MM.1S (cell line): Measurements from ENCODE around the gene ABCC1.
"Not testable (repeated sequence)": the region's sequence is repeated elsewhere in the genome, so short reads cannot be mapped to it uniquely, and the experiment has no call there.

Experiments
- DNase-seq: peaks from one replicate; pipeline ENCODE4 v3.0.0-alpha.2; 2015
- H2AFZ ChIP-seq: fragments of 300-600 bp; sonication (generic); 2 replicates; pipeline ENCODE4 v1.6.0; 2016; ENCODE audit warnings: antibody characterized with exemption, low read length
- H3F3A ChIP-seq: fragments of 300-600 bp; sonication (generic); 2 replicates; pipeline ENCODE4 v1.6.1; 2016; ENCODE audit warnings: mild to moderate bottlenecking, antibody characterized with exemption, low read length, moderate library complexity, mixed read lengths; ENCODE audit not compliant: insufficient read depth
- H3K27ac ChIP-seq: fragments of 300-600 bp; sonication (generic); 2 replicates; pipeline ENCODE4 v1.5.1; 2016; ENCODE audit warnings: mild to moderate bottlenecking, low read length
- H3K27me3 ChIP-seq: fragments of 300-600 bp; sonication (generic); replicated peaks from 2 replicates; pipeline ENCODE4 v1.6.0; 2016; ENCODE audit warnings: low read length; ENCODE audit not compliant: insufficient read depth
- H3K36me3 ChIP-seq: fragments of 300-600 bp; sonication (generic); replicated peaks from 2 replicates; pipeline ENCODE4 v1.6.1; 2016; ENCODE audit warnings: mild to moderate bottlenecking, low read length, mixed read lengths; ENCODE audit not compliant: insufficient read depth
- H3K4me1 ChIP-seq: fragments of 300-600 bp; sonication (generic); 2 replicates; pipeline ENCODE4 v1.6.1; 2016; ENCODE audit warnings: low read length, mixed read lengths
- H3K4me2 ChIP-seq: fragments of 300-600 bp; sonication (generic); 2 replicates; pipeline ENCODE4 v1.6.0; 2016; ENCODE audit warnings: low read depth, low read length
- H3K4me3 ChIP-seq: fragments of 300-600 bp; sonication (generic); 2 replicates; pipeline ENCODE4 v1.5.1; 2016; ENCODE audit warnings: low read length, mixed read lengths
- H3K79me2 ChIP-seq: fragments of 300-600 bp; sonication (generic); 2 replicates; pipeline ENCODE4 v1.6.1; 2016; ENCODE audit warnings: mixed run types, low read length, mixed read lengths
- H3K9ac ChIP-seq: fragments of 300-600 bp; sonication (generic); 2 replicates; pipeline ENCODE4 v1.6.1; 2016; ENCODE audit warnings: low read length, mixed read lengths
- H3K9me2 ChIP-seq: fragments of 300-600 bp; sonication (generic); replicated peaks from 2 replicates; pipeline ENCODE4 v1.6.1; 2016; ENCODE audit warnings: mild to moderate bottlenecking, low read length, mixed read lengths; ENCODE audit not compliant: insufficient read depth
- H3K9me3 ChIP-seq: fragments of 300-600 bp; sonication (generic); replicated peaks from 2 replicates; pipeline ENCODE4 v1.6.1; 2016; ENCODE audit warnings: mild to moderate bottlenecking, low read length, mixed read lengths; ENCODE audit not compliant: insufficient read depth
- H4K20me1 ChIP-seq: fragments of 300-600 bp; sonication (generic); 2 replicates; pipeline ENCODE4 v1.6.1; 2016; ENCODE audit warnings: mild to moderate bottlenecking, low read length, moderate library complexity, mixed read lengths; ENCODE audit not compliant: insufficient read depth
- EZH2 ChIP-seq: fragments of 300-600 bp; sonication (generic); optimal IDR thresholded peaks from 2 replicates; pipeline ENCODE3; 2017; ENCODE audit warnings: low read depth, mild to moderate bottlenecking, antibody characterized with exemption, low read length, mixed read lengths
- EZH2phosphoT487 ChIP-seq: fragments of 300-600 bp; sonication (generic); IDR thresholded peaks from 2 replicates; pipeline ENCODE4 v1.6.1; 2018; ENCODE audit warnings: antibody characterized with exemption, low read length
- TF ChIP-seq, protein P1 (sequence below): fragments of 300-600 bp; sonication (generic); IDR thresholded peaks from 2 replicates; pipeline ENCODE4 v1.5.1; 2016; ENCODE audit warnings: antibody characterized with exemption, low read length, mixed read lengths

ABCC1 gene

GRCh38 chr16:15934991-15935390 lies 14.4 kb upstream of the ABCC1 start:
- Histone ChIP-seq H3K9ac (no peak overlapping the region), H2AFZ (no peak overlapping the region), H3K79me2 (no peaks in the 10 kb centered on the region), H3F3A (no peaks in the 10 kb centered on the region), H3K4me2 (no peak overlapping the region), H4K20me1 (no peaks in the 10 kb centered on the region), H3K27ac (no peak overlapping the region), H3K36me3 (no peaks in the 10 kb centered on the region), H3K9me3 (no peaks in the 10 kb centered on the region), H3K9me2 (no peaks in the 10 kb centered on the region), H3K4me1 (no peaks in the 10 kb centered on the region), H3K27me3 (no peaks in the 10 kb centered on the region), H3K4me3 (no peak overlapping the region)
- no peak for TF ChIP-seq EZH2
- TF ChIP-seq, protein P1, sequence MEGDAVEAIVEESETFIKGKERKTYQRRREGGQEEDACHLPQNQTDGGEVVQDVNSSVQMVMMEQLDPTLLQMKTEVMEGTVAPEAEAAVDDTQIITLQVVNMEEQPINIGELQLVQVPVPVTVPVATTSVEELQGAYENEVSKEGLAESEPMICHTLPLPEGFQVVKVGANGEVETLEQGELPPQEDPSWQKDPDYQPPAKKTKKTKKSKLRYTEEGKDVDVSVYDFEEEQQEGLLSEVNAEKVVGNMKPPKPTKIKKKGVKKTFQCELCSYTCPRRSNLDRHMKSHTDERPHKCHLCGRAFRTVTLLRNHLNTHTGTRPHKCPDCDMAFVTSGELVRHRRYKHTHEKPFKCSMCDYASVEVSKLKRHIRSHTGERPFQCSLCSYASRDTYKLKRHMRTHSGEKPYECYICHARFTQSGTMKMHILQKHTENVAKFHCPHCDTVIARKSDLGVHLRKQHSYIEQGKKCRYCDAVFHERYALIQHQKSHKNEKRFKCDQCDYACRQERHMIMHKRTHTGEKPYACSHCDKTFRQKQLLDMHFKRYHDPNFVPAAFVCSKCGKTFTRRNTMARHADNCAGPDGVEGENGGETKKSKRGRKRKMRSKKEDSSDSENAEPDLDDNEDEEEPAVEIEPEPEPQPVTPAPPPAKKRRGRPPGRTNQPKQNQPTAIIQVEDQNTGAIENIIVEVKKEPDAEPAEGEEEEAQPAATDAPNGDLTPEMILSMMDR, result no peak
- TF ChIP-seq EZH2phosphoT487, result no peak
- DNase-seq, result no peak

DNA sequence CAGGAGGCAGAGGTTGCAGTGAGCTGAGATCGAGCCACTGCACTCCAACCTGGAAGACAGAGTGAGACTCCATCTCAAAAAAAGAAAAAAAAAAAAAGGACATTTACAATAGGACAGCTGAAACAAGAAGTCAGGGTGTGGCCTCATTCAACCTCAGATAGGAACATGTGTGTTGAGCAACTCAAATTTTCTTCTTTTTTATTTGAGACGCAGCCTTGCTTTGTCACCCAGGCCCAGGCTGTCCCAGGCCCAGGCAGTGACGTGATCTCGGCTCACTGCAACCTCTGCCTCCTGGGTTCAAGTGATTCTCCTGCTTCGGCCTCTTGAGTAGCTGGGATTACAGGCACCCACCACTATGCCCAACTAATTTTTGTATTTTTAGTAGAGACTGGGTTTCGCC lies 12.6 kb upstream of the ABCC1 start:
- H2AFZ ChIP-seq, H3K9ac ChIP-seq, H4K20me1 ChIP-seq, H3K4me3 ChIP-seq, H3K36me3 ChIP-seq, H3K9me3 ChIP-seq, DNase-seq, H3K4me1 ChIP-seq, H3K9me2 ChIP-seq, H3F3A ChIP-seq, H3K27me3 ChIP-seq, H3K4me2 ChIP-seq, H3K27ac ChIP-seq, H3K79me2 ChIP-seq: not testable (repeated sequence)

DNA sequence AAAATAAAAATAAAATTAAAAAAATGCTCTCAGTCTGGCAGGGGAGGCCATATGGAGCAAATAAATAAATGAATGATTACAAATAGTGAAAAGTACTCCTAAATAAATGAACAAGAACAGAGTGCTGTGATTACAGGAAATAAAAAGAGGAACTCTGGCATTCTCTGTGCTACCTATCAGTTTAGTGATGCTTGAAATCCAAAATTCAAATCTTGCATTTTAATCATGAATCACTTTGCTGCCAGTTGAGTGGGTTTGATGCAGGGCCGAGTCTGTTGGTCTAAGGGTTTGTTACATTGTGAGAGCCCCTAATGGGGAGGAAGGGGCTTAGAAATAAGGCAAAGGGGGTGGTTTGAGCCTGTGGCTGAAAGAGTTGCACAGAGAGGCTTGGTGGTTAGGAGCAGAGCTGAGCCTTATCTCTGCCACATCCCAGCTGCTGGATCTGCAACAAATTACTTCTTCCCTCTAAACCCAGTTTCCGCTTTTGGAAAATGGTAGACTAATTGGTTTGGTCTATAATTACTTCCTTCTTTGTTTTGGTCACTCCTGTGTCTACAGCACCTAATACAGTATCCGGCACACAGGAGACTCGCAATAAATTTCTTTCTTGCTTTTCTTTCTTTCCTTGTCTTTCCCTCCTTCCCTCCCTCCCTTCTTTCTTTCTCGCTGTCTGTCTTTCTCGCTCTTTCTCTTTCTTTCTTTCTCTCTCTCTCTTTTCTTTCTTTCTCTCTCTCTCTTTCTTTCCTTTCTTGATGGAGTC lies 6.3 kb upstream of the ABCC1 start:
- H3K9me3 ChIP-seq, result no peaks in the 10 kb centered on the region
- H3K79me2 ChIP-seq, result no peaks in the 10 kb centered on the region
- no peak overlapping the region for H3K27ac ChIP-seq
- no peaks in the 10 kb centered on the region for H3K27me3 ChIP-seq
- H3K4me2 ChIP-seq, result no peak overlapping the region
- H3F3A ChIP-seq, result no peaks in the 10 kb centered on the region
- no peak overlapping the region for H3K9ac ChIP-seq
- no peaks in the 10 kb centered on the region for H3K4me1 ChIP-seq
- no peak overlapping the region for H3K4me3 ChIP-seq
- H3K9me2 ChIP-seq, result no peaks in the 10 kb centered on the region
- DNase-seq, result no peak
- H2AFZ ChIP-seq, result no peak overlapping the region
- TF ChIP-seq EZH2phosphoT487, result no peak
- TF ChIP-seq EZH2, result no peak
- TF ChIP-seq, protein P1, result no peak
- H4K20me1 ChIP-seq, result no peaks in the 10 kb centered on the region
- H3K36me3 ChIP-seq, result no peaks in the 10 kb centered on the region

DNA sequence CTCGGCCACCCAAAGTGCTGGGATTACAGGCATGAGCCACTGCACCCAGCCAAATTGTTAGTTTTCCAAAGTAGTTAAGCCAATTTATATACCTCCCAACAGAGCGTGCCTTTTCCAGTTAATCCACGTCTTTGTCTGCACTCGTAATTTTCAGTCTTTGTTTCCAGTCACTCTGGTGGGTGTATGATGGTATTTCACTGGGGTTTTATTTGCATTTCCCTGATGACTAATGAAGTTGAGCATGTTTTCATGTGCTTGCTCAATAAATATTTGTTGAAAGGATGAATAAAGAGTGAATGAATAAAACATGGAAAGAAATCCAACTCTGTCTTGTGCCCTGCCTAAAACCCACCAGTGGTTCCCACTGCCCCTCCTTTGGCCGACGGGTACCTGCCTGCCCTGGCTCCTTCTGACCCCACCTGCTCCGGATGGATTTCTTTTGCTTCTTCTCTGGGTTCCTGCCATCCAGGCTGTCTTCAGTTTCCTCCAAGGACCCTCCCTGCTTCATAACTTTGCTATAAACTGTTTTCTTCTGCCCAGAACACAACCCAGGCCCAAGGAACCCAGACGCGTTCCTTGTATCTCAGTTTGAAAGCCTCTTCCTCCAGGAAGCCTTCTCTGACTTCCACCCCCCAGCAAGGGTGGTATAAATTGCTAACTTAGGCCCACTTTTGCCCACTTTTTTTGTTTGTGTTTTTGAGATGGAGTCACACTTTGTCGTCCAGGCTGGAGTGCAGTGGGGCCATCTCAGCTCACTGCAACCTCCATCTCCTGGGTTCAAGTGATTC lies 3.0 kb upstream of the ABCC1 start:
- no peak for DNase-seq
- H4K20me1 ChIP-seq, result no peaks in the 10 kb centered on the region
- no peaks in the 10 kb centered on the region for H3K9me2 ChIP-seq
- H3F3A ChIP-seq, result peaks cover 2% of the 10 kb centered on the region; the same call in 1 of the 2 replicates
- H3K4me3 ChIP-seq, result no peak overlapping the region
- H3K27me3 ChIP-seq, result no peaks in the 10 kb centered on the region
- H3K4me1 ChIP-seq, result peaks cover 7% of the 10 kb centered on the region; the same call in 1 of the 2 replicates
- no peak for TF ChIP-seq EZH2
- H3K4me2 ChIP-seq, result no peak overlapping the region
- no peak overlapping the region for H3K9ac ChIP-seq
- peaks cover 17% of the 10 kb centered on the region for H3K79me2 ChIP-seq
- H3K9me3 ChIP-seq, result no peaks in the 10 kb centered on the region
- H2AFZ ChIP-seq, result no peak overlapping the region
- H3K27ac ChIP-seq, result no peak overlapping the region
- no peaks in the 10 kb centered on the region for H3K36me3 ChIP-seq
